Spleen (tissue), 7 donors: Measurements from ENCODE around the gene ANAPC5.

Source experiments
- CTCF ChIP-seq, 11 experiments: fragments of 200-600 bp in 7 of 11; fragments of 450-650 bp in 4 of 11; sonication (generic) in 4 of 11; IDR thresholded peaks in 8 of 11; conservative IDR thresholded peaks in 3 of 11; 1 replicate in 7 of 11; 2 replicates in 4 of 11; pipeline versions ENCODE4 v1.4.0 to v1.8.0; 2016 to 2021; ENCODE audit warnings: antibody characterized with exemption in 11 of 11, inconsistent platforms in 4 of 11, mild to moderate bottlenecking in 1 of 11
- POLR2A ChIP-seq, 3 donors: fragments of 450-650 bp; IDR thresholded peaks; one replicate each; pipeline ENCODE4 v1.5.1; 2017; ENCODE audit warnings: antibody characterized with exemption in 3 of 3, mild to moderate bottlenecking in 1 of 3
- POLR2AphosphoS5 ChIP-seq, 3 donors: sonication (generic); formaldehyde crosslinking; IDR thresholded peaks; one replicate each; pipeline ENCODE4 v1.5.1; 2017; ENCODE audit warnings: antibody characterized with exemption in 3 of 3
- donor health status: DM: no; HTN: no; CAD: no; lungs with moderate emphysema.
- donor health status: DM: no; HTN: no; CAD: no.
- donor health status: DM: no; HTN: no; CAD: no.

GRCh38 chr12:121373755-121374154 lies 21.5 kb upstream of the ANAPC5 start:
- TF ChIP-seq CTCF (IDR thresholded peaks at IDR 0.05 in 8 of 11, conservative IDR thresholded peaks at IDR 0.05 in 3 of 11): no peak
- TF ChIP-seq POLR2AphosphoS5 (IDR thresholded peaks at IDR 0.05): no peak
- no peak for TF ChIP-seq POLR2A (IDR thresholded peaks at IDR 0.05)
